Bronchial epithelial cell (primary cell): ENCODE measurements around the gene TMEM164. TPM values are rescaled to one million over a fixed set of nuclear protein-coding genes. Genes with fewer than 3 reads are reported as not detected.

Experiments used
- DNase-seq: peaks from one replicate; pipeline ENCODE4 v3.0.0-alpha.2; 2010; ENCODE audit warnings: low read depth
- FAIRE-seq: peaks from 2 replicates; lab custom pipeline; 2011; peaks lifted over from hg19 to GRCh38; lab: Jason Lieb, UNC
- H3K27me3 ChIP-seq: 2 replicates; pipeline ENCODE4 v1.5.1; 2011; ENCODE audit warnings: low read length; ENCODE audit not compliant: control insufficient read depth, insufficient read depth
- H3K36me3 ChIP-seq: 2 replicates; pipeline ENCODE4 v1.5.1; 2011; ENCODE audit warnings: low read length; ENCODE audit not compliant: control insufficient read depth, insufficient read depth
- H3K4me3 ChIP-seq: 2 replicates; pipeline ENCODE4 v1.5.1; 2011; ENCODE audit warnings: mild to moderate bottlenecking, low read depth, low read length, control low read depth
- total RNA-seq: library from RNA; depleted of rRNA; stranded (reverse); fragments of >200 nt; gene quantifications from 2 replicates; pipeline ENCODE4 v1.2.1, GENCODE V29; 2014
- TF ChIP-seq, protein P1 (sequence below): IDR thresholded peaks from 2 replicates; pipeline ENCODE4 v1.5.1; 2011; ENCODE audit warnings: mild to moderate bottlenecking, moderate library complexity, low read length, control low read depth, inconsistent platforms; ENCODE audit not compliant: insufficient read depth, severe bottlenecking

TMEM164 gene
- total RNA-seq, 1 donor from 2014 or later: 20.3 TPM

DNA sequence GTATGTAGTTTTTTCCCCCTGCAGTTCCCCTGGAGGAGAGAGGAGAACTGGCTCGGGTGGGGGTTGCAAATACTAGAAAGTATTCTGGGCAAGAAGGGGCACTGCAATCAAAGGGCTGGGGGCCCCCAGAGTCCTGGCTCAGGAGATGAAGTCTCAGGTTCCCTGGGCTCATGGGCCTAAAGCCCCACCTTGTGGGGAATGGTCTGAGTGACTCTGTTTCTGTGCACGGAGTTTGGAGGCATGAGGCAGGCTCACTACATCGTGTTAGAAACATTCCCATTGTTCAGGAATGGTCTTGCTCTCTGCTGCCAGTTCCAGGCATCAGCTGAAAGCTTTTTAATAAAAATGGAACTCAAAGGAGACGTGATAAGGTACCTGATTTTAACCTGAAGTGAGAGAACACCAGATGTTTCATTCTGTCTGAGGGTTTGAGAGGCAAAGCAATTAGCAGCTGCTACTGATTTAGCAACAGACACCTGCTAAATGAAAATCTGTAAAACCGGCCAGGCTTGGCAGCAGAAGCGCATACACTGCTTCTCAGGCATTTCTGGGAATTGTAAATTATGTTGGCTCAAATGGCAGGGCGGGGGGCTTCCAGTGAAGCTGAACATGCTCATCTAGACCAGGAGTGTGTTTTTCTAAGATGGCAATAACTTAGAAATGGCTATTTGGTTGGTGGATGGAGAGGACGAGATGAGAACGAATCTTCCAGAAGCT lies 122.7 kb downstream of the TMEM164 start:
- TF ChIP-seq, protein P1, sequence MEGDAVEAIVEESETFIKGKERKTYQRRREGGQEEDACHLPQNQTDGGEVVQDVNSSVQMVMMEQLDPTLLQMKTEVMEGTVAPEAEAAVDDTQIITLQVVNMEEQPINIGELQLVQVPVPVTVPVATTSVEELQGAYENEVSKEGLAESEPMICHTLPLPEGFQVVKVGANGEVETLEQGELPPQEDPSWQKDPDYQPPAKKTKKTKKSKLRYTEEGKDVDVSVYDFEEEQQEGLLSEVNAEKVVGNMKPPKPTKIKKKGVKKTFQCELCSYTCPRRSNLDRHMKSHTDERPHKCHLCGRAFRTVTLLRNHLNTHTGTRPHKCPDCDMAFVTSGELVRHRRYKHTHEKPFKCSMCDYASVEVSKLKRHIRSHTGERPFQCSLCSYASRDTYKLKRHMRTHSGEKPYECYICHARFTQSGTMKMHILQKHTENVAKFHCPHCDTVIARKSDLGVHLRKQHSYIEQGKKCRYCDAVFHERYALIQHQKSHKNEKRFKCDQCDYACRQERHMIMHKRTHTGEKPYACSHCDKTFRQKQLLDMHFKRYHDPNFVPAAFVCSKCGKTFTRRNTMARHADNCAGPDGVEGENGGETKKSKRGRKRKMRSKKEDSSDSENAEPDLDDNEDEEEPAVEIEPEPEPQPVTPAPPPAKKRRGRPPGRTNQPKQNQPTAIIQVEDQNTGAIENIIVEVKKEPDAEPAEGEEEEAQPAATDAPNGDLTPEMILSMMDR: peak; percentile 17
- Histone ChIP-seq H3K36me3 (peaks cover 1% of the 10 kb centered on the region), H3K27me3 (no peaks in the 10 kb centered on the region), H3K4me3 (no peak overlapping the region)
- FAIRE-seq (no peak), DNase-seq (no peak)

DNA sequence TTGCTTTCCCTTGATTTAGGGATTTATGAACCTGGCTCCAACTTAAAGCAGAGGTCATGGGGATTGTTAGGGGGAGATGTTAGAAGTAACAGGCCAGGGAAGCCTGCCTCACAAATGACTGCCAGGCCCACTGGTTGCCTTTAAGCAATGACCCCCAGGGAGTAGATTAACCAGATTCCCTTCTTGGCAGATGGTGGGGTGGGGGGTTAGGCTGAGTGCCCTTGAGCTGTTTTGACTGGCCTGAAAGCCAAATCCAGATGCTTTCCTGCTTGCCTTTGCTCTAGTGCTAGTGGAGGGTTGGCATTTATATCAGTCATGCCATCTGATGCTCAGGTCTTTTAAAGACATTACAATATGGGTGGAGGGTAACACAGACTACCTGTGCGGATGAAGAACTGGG lies 128.1 kb downstream of the TMEM164 start:
- H3K4me3 ChIP-seq: no peak overlapping the region
- TF ChIP-seq, protein P1: no peak
- no peaks in the 10 kb centered on the region for H3K27me3 ChIP-seq
- no peak for FAIRE-seq
- no peaks in the 10 kb centered on the region for H3K36me3 ChIP-seq
- no peak for DNase-seq

DNA sequence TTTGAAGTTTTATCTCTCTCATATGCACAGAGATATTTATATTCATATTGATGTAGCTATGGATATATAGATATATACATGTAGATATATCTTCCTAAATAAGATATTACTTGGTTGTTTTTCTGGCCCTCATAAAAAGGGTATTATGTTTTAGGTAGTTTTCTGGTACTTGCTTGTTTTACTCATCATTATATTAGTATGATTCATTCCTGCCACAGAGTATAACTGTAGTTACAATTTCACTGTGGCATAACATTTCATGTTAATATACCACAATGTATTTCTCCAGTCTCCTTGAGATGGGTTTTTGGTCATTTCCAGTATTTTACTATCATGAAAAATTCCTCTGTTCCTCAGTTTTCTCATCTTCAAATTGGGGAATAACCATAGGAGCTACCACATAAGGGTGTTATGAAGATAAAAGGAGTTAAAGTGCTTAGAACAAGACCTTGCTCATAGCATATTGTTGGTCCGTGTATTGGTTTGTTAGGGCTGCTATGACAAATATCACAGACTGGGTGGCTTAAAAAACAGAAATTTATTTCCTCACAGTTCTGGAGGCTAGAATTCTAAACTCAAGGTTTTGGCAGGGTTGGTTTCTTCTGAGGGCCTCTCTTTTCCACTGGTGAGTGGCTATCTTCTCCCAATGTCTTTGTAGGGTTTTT lies 129.7 kb downstream of the TMEM164 start:
- H3K36me3 ChIP-seq: no peaks in the 10 kb centered on the region
- TF ChIP-seq, protein P1: no peak
- FAIRE-seq (no peak), DNase-seq (no peak)
- no peak overlapping the region for H3K4me3 ChIP-seq
- H3K27me3 ChIP-seq: no peaks in the 10 kb centered on the region

DNA sequence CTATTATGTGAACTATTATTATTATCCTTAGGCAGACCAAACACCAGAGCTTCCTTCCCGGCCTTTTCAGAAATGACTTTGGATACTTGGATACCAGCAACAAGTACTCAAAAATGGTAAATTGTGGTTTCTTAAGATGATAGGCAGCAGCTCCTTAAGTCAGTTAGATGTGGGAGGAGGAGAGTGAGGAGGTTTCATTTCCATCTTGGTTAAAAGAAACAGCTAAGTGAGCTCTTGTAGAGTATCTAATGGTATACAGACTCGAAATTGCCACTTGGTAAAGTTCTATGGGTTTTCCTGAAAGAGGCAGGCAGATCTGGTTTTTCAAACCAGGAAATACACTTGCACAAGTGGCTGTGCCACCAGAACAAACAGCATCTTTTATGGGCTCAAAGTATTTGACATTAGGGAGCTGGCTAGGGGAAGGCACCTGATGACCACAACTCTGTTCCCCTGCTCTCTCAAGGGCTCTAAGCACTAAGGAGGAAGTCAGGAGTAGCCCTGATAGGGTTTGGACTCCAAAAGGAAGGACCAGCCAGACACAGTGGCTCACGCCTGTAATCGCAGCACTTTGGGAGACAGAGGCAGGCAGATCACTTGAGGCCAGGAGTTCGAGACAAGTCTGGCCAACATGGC lies 130.9 kb downstream of the TMEM164 start:
- FAIRE-seq (peak; percentile 32), DNase-seq (no peak)
- no peaks in the 10 kb centered on the region for H3K27me3 ChIP-seq
- H3K36me3 ChIP-seq: no peaks in the 10 kb centered on the region
- TF ChIP-seq, protein P1: no peak
- no peak overlapping the region for H3K4me3 ChIP-seq

DNA sequence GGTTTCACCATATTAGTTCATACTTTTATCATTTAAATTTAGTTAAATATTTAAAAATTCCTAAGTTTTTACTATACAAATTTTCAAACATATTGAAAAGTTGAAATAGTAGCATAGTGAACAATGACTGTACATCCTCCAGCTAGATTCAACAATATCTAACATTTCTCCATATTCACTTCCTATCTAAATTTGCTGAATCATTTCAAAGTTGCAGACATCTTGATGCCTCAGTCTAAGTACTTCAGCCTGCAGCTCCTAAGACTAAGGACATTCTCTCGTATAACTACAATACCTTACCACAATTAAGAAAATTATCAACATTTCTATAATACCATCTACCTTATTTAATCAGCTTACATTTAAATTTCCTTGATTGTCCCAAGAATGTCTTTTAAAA lies 132.7 kb downstream of the TMEM164 start:
- FAIRE-seq (no peak), DNase-seq (no peak)
- H3K4me3 ChIP-seq: no peak overlapping the region
- TF ChIP-seq, protein P1: no peak
- no peaks in the 10 kb centered on the region for H3K36me3 ChIP-seq
- H3K27me3 ChIP-seq: no peaks in the 10 kb centered on the region
